Endothelial cell of umbilical vein (primary cell): ENCODE results near the gene ULBP3. TPM values are rescaled to one million over a fixed set of nuclear protein-coding genes. Genes with fewer than 3 reads are reported as not detected.

Experiments
- BruUV-seq: library from RNA; stranded (reverse); fragments of 400-500 nt; replicated peaks from 2 replicates; lab custom pipeline; 2021; lab: Mats Ljungman, UMichigan
- CTCF ChIA-PET: fragments of 300-600, 350-600 bp; sonication (Branson Sonifier 250); formaldehyde crosslinking; loops from one replicate; lab custom pipeline; 2021; ENCODE audit warnings: antibody characterized with exemption, inconsistent platforms; lab: Charles Lee
- POLR2A ChIA-PET: fragments of 300-600, 350-600 bp; sonication (Branson Sonifier 250); formaldehyde crosslinking; loops from one replicate; lab custom pipeline; 2021; ENCODE audit warnings: antibody characterized with exemption, inconsistent platforms; lab: Charles Lee
- DNase-seq: peaks from one replicate; pipeline ENCODE4 v3.0.0-alpha.2; 2011; ENCODE audit warnings: low read depth, low spot score
- FAIRE-seq: peaks from 2 replicates; lab custom pipeline; 2011; peaks lifted over from hg19 to GRCh38; lab: Jason Lieb, UNC
- H2AFZ ChIP-seq: 2 replicates; pipeline ENCODE4 v1.6.0; 2012; ENCODE audit warnings: low read depth, low read length, control low read depth, inconsistent platforms
- H3K27ac ChIP-seq: 2 replicates; pipeline ENCODE4 v1.5.1; 2011; ENCODE audit warnings: low read depth, mild to moderate bottlenecking, control low read depth, low read length, moderate library complexity; ENCODE audit not compliant: insufficient read depth
- H3K27me3 ChIP-seq, 2 experiments: 2 replicates each; pipeline versions ENCODE4 v1.6.0 to v1.6.1; 2011; ENCODE audit warnings: low read length in 2 of 2, mixed read lengths in 1 of 2; ENCODE audit not compliant: control insufficient read depth in 2 of 2, insufficient read depth in 2 of 2
- H3K36me3 ChIP-seq, 2 experiments: 2 replicates in 1 of 2; 3 replicates in 1 of 2; pipeline ENCODE4 v1.5.1; 2011; ENCODE audit warnings: low read length in 2 of 2, mild to moderate bottlenecking in 1 of 2, moderate library complexity in 1 of 2; ENCODE audit not compliant: control insufficient read depth in 2 of 2, insufficient read depth in 2 of 2; ENCODE audit errors: extremely low read depth in 1 of 2
- H3K4me1 ChIP-seq: 3 replicates; pipeline ENCODE4 v1.5.1; 2011; ENCODE audit warnings: mild to moderate bottlenecking, low read length; ENCODE audit not compliant: control insufficient read depth, insufficient read depth; ENCODE audit errors: extremely low read depth
- H3K4me2 ChIP-seq: 2 replicates; pipeline ENCODE4 v1.6.1; 2011; ENCODE audit warnings: low read length, control low read depth, mixed read lengths; ENCODE audit not compliant: insufficient read depth
- H3K4me3 ChIP-seq, 3 experiments: fragments of 200-600 bp in 1 of 3; sonication (generic), shearing (Covaris generic) in 1 of 3; replicated peaks in 1 of 3; 2 replicates each; pipeline ENCODE4 v1.5.1; 2011 to 2016; ENCODE audit warnings: control low read depth in 3 of 3, low read length in 3 of 3, mild to moderate bottlenecking in 2 of 3, inconsistent platforms in 1 of 3, low read depth in 1 of 3, moderate library complexity in 1 of 3; ENCODE audit not compliant: insufficient read depth in 1 of 3
- H3K79me2 ChIP-seq: 2 replicates; pipeline ENCODE4 v1.6.0; 2012; ENCODE audit warnings: low read length, inconsistent platforms; ENCODE audit not compliant: control insufficient read depth, insufficient read depth
- H3K9ac ChIP-seq: replicated peaks from 2 replicates; pipeline ENCODE3; 2011; ENCODE audit warnings: low read length, control low read depth; ENCODE audit not compliant: insufficient read depth; ENCODE audit errors: extremely low read depth
- H3K9me1 ChIP-seq: replicated peaks from 3 replicates; pipeline ENCODE4 v1.6.0; 2011; ENCODE audit warnings: mild to moderate bottlenecking, low read length; ENCODE audit not compliant: control insufficient read depth, insufficient read depth; ENCODE audit errors: extremely low read depth
- H3K9me3 ChIP-seq: replicated peaks from 2 replicates; pipeline ENCODE4 v1.5.1; 2012; ENCODE audit warnings: low read length, inconsistent platforms; ENCODE audit not compliant: control insufficient read depth, insufficient read depth
- H4K20me1 ChIP-seq: replicated peaks from 2 replicates; pipeline ENCODE3; 2011; ENCODE audit warnings: mild to moderate bottlenecking, low read length; ENCODE audit not compliant: control insufficient read depth, insufficient read depth; ENCODE audit errors: extremely low read depth
- CTCF ChIP-seq, 2 donors: IDR thresholded peaks; 1 replicate in 1 of 2; 2 replicates in 1 of 2; pipeline ENCODE4 v1.5.1; 2011; ENCODE audit warnings: low read length in 2 of 2, mild to moderate bottlenecking in 2 of 2, moderate library complexity in 2 of 2, control low read depth in 1 of 2, inconsistent platforms in 1 of 2, low read depth in 1 of 2; ENCODE audit not compliant: insufficient read depth in 1 of 2; ENCODE audit errors: extremely low read depth in 1 of 2
- FOS ChIP-seq: IDR thresholded peaks from 2 replicates; pipeline ENCODE4 v1.6.1; 2011; ENCODE audit warnings: mild to moderate bottlenecking, low read length, moderate library complexity, borderline replicate concordance; ENCODE audit not compliant: insufficient read depth
- JUN ChIP-seq: IDR thresholded peaks from 2 replicates; pipeline ENCODE4 v1.6.1; 2011; ENCODE audit warnings: borderline replicate concordance, low read depth; ENCODE audit not compliant: insufficient read length, insufficient read depth
- MYC ChIP-seq: IDR thresholded peaks from one replicate; pipeline ENCODE4 v1.6.1; 2011; ENCODE audit warnings: mild to moderate bottlenecking, low read depth, low read length
- POLR2A ChIP-seq: IDR thresholded peaks from 2 replicates; pipeline ENCODE4 v1.6.1; 2012; ENCODE audit warnings: low read depth, mild to moderate bottlenecking, control low read depth, low read length
- POLR2AphosphoS5 ChIP-seq: IDR thresholded peaks from 2 replicates; pipeline ENCODE4 v1.6.1; 2012; ENCODE audit warnings: low read depth, mild to moderate bottlenecking, control low read depth, low read length, moderate library complexity; ENCODE audit not compliant: insufficient read depth
- dilution Hi-C: fragments of 300-500 bp; cut with MboI; formaldehyde crosslinking; loops from one replicate; pipeline ENCODE4 v1.15.0; 2019; ENCODE audit warnings: low sequenced_read_pairs; ENCODE audit not compliant: extremely low pct_ligation_motif_present
- intact Hi-C: fragments of 100-400 bp; cut with micrococcal nuclease; formaldehyde crosslinking; loops from one replicate; pipeline ENCODE4 v1.10.0; 2022
- polyA plus RNA-seq, 4 experiments: library from polyadenylated mRNA; depleted of rRNA in 3 of 4; stranded (reverse) in 3 of 4; unstranded in 1 of 4; fragments of >200 nt; gene quantifications; 2 replicates each; pipeline versions ENCODE4 v1.2.1 to v1.2.3, GENCODE V29; 2011 to 2012; ENCODE audit warnings: missing spikeins in 1 of 4
- total RNA-seq: library from RNA; stranded (reverse); gene quantifications from 2 replicates; pipeline ENCODE4 v1.2.3, GENCODE V29; 2021

The ULBP3 gene
- total and polyA plus RNA-seq, 2 donors (not counting 3 experiments of a cell fraction or from before 2014, with no cell fraction given) = 7.1 to 12.8 TPM

GRCh38 chr6:150043501-150044412, 25.2 kb downstream of the ULBP3 start:
- Histone ChIP-seq H3K4me2 (no peak overlapping the region), H2AFZ (no peak overlapping the region), H3K79me2 (no peaks in the 10 kb centered on the region), H3K36me3 (no peaks in the 10 kb centered on the region), H3K9me3 (no peaks in the 10 kb centered on the region), H3K27ac (no peak overlapping the region), H3K4me3 (no peak overlapping the region), H3K9me1 (no peaks in the 10 kb centered on the region), H3K9ac (no peak overlapping the region), H4K20me1 (no peaks in the 10 kb centered on the region), H3K4me1 (no peaks in the 10 kb centered on the region), H3K27me3 (peaks cover 17 to 25% of the 10 kb centered on the region in 2 experiments)
- TF ChIP-seq FOS (no peak), POLR2A (no peak), MYC (no peak), CTCF (IDR thresholded peaks at IDR 0.05; ENCODE audit: extremely low read depth in 1 of 2, insufficient read depth in 1 of 2, low read depth in 1 of 2, low read length in 2 of 2) (no peak), JUN (no peak), POLR2AphosphoS5 (no peak)
- ChIA-PET POLR2A (no interaction called here), CTCF (no interaction called here)
- no TSS peak for BruUV-seq
- FAIRE-seq (no peak), DNase-seq (no peak)
- intact Hi-C loops = no loop called here
- dilution Hi-C loops = no loop called here
